CD4-positive, alpha-beta T cell treated with Interferon gamma for 1 hour (primary cell): ENCODE data around the gene PGAM5.
"Not testable (repeated sequence)": the region's sequence is repeated elsewhere in the genome, so short reads cannot be mapped to it uniquely, and the experiment has no call there.

Source experiments
- DNase-seq: peaks from one replicate; pipeline ENCODE4 v3.0.0-alpha.2; 2020

Gene PGAM5

GRCh38 chr12:132754160-132754932, 43.7 kb downstream of the PGAM5 start:
- DNase-seq: no peak

DNA sequence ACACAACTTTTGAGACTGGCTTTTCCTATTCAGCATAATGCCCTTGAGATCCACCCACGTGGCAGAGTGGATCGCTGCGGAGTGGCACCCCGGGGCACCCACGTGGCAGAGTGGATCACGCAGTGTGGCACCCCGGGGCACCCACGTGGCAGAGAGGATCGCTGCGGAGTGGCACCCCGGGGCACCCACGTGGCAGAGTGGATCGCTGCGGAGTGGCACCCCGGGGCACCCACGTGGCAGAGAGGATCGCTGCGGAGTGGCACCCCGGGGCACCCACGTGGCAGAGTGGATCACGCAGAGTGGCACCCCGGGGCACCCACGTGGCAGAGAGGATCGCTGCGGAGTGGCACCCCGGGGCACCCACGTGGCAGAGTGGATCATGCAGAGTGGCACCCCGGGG, 48.2 kb downstream of the PGAM5 start:
- not testable (repeated sequence) for DNase-seq

GRCh38 chr12:132759359-132759758, 48.7 kb downstream of the PGAM5 start:
- no peak for DNase-seq

DNA sequence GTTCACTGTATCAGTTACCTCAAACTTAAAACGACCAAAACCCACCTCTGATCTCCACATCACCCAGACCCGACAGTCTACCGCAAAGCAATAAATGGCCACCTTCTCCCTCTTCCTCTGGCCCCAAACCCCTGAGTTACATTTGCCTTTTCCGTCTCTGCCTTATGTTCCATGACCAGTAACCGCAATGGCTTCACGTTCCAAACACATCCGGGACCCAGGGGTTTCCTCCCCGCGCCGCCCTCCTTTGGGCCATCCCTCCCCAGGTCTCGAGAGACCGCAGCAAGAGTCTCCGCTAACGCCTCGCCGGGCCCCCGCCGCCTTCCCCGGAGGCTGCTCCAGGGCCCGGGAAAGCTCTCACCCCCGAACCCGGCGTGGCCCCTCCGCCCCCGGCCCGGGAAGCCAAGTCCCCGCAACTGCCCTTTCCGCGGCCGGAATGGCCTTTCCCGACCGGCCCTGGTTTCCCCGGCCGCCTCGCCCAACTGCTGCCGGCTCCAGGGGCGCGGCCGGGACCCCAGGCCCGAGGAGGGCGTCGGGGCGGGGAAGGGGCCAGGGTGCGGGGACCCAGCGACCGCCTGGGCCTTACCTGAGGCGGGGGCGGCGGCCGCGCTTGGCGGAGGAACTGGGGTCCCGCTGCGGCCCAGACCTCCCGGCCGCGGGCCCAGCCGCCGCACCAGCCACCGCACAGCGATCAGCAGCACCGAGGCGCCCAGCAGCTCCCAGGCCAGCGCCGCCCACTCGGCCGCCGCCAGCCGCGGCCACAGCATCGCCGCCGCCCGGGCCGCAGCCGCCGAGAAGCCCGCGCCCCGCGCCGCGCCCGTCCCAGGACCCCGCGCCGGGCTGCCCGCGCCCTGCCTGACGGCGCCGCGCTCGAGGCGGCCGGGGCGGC, 50.6 kb downstream of the PGAM5 start, which contains the start of gene ANKLE2:
ANKLE2 (minus strand) TSS at position 801 of the 889 bp plus-strand sequence; CDS start at position 767, 34 bp downstream.
- DNase-seq: peak; percentile 45

DNA sequence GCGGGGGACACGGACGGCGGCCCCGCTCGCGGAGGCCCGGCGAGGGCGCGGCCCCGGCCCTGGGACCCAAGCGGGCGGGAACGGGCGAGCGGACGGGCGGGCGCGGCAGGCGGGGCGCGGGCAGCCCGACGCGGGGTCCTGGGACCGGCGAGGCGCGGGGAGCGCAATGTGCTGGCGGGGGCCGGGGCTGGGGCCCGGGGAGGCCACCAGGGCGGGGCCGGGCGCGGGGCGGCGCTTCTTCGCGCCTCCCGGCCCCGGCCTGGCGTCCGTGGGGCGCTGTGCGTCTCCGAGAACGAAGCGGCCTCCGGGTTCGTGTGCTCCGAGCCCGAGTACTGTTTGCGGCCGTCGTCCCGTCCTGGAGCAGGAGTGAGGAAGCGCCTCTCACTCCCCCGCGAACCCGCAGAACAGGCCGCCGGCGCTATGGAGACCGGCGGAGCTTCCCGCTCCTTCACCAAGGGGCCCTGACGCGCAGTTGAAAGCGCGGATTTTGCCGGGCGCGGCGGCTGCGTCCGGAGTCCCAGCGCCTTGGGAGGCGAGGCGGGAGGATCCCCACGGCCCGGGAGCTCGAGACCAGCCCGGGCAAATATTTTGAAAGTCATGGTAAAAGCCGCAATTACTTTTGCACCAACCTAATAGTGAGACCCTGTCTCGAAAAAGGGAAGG, 51.4 kb downstream of the PGAM5 start:
- DNase-seq: peak; percentile 87

- no peak for DNase-seq
These were observed 53.6 kb downstream of the PGAM5 start for GRCh38 chr12:132764231-132764630.

- DNase-seq: no peak
These were observed 54.7 kb downstream of the PGAM5 start for GRCh38 chr12:132765361-132765760.

DNA sequence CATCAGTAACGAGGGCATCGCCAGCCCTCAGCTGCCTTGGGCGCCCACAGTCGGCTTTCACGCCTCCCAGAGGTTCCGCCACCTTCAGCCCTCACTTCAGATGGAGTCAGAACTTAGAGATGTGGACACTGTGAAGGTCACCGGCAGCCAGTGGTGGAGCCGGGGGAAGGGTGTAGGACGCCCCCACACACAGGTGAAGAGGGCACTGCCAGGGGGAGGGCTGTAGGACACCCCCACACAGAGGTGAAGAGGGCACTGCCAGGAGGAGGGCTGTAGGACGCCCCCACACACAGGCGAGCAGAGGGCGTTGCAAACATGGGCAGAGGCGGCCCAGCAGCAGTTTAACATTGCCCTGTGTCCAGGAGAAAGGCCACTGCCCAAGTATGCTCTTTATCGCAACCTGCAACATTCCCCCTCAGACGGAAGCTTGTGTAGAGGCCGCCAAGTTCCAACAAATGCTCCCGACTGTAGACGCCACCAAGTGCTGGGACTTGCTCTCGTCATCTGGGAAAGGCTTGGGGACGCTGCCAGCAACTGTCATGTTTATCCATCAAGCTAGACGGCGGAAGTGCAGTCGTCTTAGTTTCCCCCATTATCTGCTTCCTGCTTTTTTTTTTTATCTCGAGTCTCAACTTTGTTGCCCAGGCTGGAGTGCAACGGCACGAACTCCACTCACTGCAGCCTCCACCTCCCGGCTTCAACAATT, 55.9 kb downstream of the PGAM5 start:
- no peak for DNase-seq

- DNase-seq: peak; percentile 67
These were observed 60.6 kb downstream of the PGAM5 start for GRCh38 chr12:132771126-132771838.
